Endothelial cell of umbilical vein (primary cell): Measurements from ENCODE around the gene AKT3. TPM values are rescaled to one million over a fixed set of nuclear protein-coding genes. Genes with fewer than 3 reads are reported as not detected.

ENCODE experiments used
- BruUV-seq: library from RNA; stranded (reverse); fragments of 400-500 nt; replicated peaks from 2 replicates; lab custom pipeline; 2021; lab: Mats Ljungman, UMichigan
- CTCF ChIA-PET: fragments of 300-600, 350-600 bp; sonication (Branson Sonifier 250); formaldehyde crosslinking; loops from one replicate; lab custom pipeline; 2021; ENCODE audit warnings: antibody characterized with exemption, inconsistent platforms; lab: Charles Lee
- POLR2A ChIA-PET: fragments of 300-600, 350-600 bp; sonication (Branson Sonifier 250); formaldehyde crosslinking; loops from one replicate; lab custom pipeline; 2021; ENCODE audit warnings: antibody characterized with exemption, inconsistent platforms; lab: Charles Lee
- DNase-seq: peaks from one replicate; pipeline ENCODE4 v3.0.0-alpha.2; 2011; ENCODE audit warnings: low read depth, low spot score
- FAIRE-seq: peaks from 2 replicates; lab custom pipeline; 2011; peaks lifted over from hg19 to GRCh38; lab: Jason Lieb, UNC
- H2AFZ ChIP-seq: 2 replicates; pipeline ENCODE4 v1.6.0; 2012; ENCODE audit warnings: low read depth, low read length, control low read depth, inconsistent platforms
- H3K27ac ChIP-seq: 2 replicates; pipeline ENCODE4 v1.5.1; 2011; ENCODE audit warnings: low read depth, mild to moderate bottlenecking, control low read depth, low read length, moderate library complexity; ENCODE audit not compliant: insufficient read depth
- H3K27me3 ChIP-seq, 2 experiments: 2 replicates each; pipeline versions ENCODE4 v1.6.0 to v1.6.1; 2011; ENCODE audit warnings: low read length in 2 of 2, mixed read lengths in 1 of 2; ENCODE audit not compliant: control insufficient read depth in 2 of 2, insufficient read depth in 2 of 2
- H3K36me3 ChIP-seq, 2 experiments: 2 replicates in 1 of 2; 3 replicates in 1 of 2; pipeline ENCODE4 v1.5.1; 2011; ENCODE audit warnings: low read length in 2 of 2, mild to moderate bottlenecking in 1 of 2, moderate library complexity in 1 of 2; ENCODE audit not compliant: control insufficient read depth in 2 of 2, insufficient read depth in 2 of 2; ENCODE audit errors: extremely low read depth in 1 of 2
- H3K4me1 ChIP-seq: 3 replicates; pipeline ENCODE4 v1.5.1; 2011; ENCODE audit warnings: mild to moderate bottlenecking, low read length; ENCODE audit not compliant: control insufficient read depth, insufficient read depth; ENCODE audit errors: extremely low read depth
- H3K4me2 ChIP-seq: 2 replicates; pipeline ENCODE4 v1.6.1; 2011; ENCODE audit warnings: low read length, control low read depth, mixed read lengths; ENCODE audit not compliant: insufficient read depth
- H3K4me3 ChIP-seq, 3 experiments: fragments of 200-600 bp in 1 of 3; sonication (generic), shearing (Covaris generic) in 1 of 3; replicated peaks in 1 of 3; 2 replicates each; pipeline ENCODE4 v1.5.1; 2011 to 2016; ENCODE audit warnings: control low read depth in 3 of 3, low read length in 3 of 3, mild to moderate bottlenecking in 2 of 3, inconsistent platforms in 1 of 3, low read depth in 1 of 3, moderate library complexity in 1 of 3; ENCODE audit not compliant: insufficient read depth in 1 of 3
- H3K79me2 ChIP-seq: 2 replicates; pipeline ENCODE4 v1.6.0; 2012; ENCODE audit warnings: low read length, inconsistent platforms; ENCODE audit not compliant: control insufficient read depth, insufficient read depth
- H3K9ac ChIP-seq: replicated peaks from 2 replicates; pipeline ENCODE3; 2011; ENCODE audit warnings: low read length, control low read depth; ENCODE audit not compliant: insufficient read depth; ENCODE audit errors: extremely low read depth
- H3K9me1 ChIP-seq: replicated peaks from 3 replicates; pipeline ENCODE4 v1.6.0; 2011; ENCODE audit warnings: mild to moderate bottlenecking, low read length; ENCODE audit not compliant: control insufficient read depth, insufficient read depth; ENCODE audit errors: extremely low read depth
- H3K9me3 ChIP-seq: replicated peaks from 2 replicates; pipeline ENCODE4 v1.5.1; 2012; ENCODE audit warnings: low read length, inconsistent platforms; ENCODE audit not compliant: control insufficient read depth, insufficient read depth
- H4K20me1 ChIP-seq: replicated peaks from 2 replicates; pipeline ENCODE3; 2011; ENCODE audit warnings: mild to moderate bottlenecking, low read length; ENCODE audit not compliant: control insufficient read depth, insufficient read depth; ENCODE audit errors: extremely low read depth
- CTCF ChIP-seq, 2 donors: IDR thresholded peaks; 1 replicate in 1 of 2; 2 replicates in 1 of 2; pipeline ENCODE4 v1.5.1; 2011; ENCODE audit warnings: low read length in 2 of 2, mild to moderate bottlenecking in 2 of 2, moderate library complexity in 2 of 2, control low read depth in 1 of 2, inconsistent platforms in 1 of 2, low read depth in 1 of 2; ENCODE audit not compliant: insufficient read depth in 1 of 2; ENCODE audit errors: extremely low read depth in 1 of 2
- FOS ChIP-seq: IDR thresholded peaks from 2 replicates; pipeline ENCODE4 v1.6.1; 2011; ENCODE audit warnings: mild to moderate bottlenecking, low read length, moderate library complexity, borderline replicate concordance; ENCODE audit not compliant: insufficient read depth
- JUN ChIP-seq: IDR thresholded peaks from 2 replicates; pipeline ENCODE4 v1.6.1; 2011; ENCODE audit warnings: borderline replicate concordance, low read depth; ENCODE audit not compliant: insufficient read length, insufficient read depth
- MAX ChIP-seq: IDR thresholded peaks from 2 replicates; pipeline ENCODE4 v1.6.1; 2011; ENCODE audit not compliant: insufficient read depth, insufficient read length
- MYC ChIP-seq: IDR thresholded peaks from one replicate; pipeline ENCODE4 v1.6.1; 2011; ENCODE audit warnings: mild to moderate bottlenecking, low read depth, low read length
- POLR2A ChIP-seq: IDR thresholded peaks from 2 replicates; pipeline ENCODE4 v1.6.1; 2012; ENCODE audit warnings: low read depth, mild to moderate bottlenecking, control low read depth, low read length
- POLR2AphosphoS5 ChIP-seq: IDR thresholded peaks from 2 replicates; pipeline ENCODE4 v1.6.1; 2012; ENCODE audit warnings: low read depth, mild to moderate bottlenecking, control low read depth, low read length, moderate library complexity; ENCODE audit not compliant: insufficient read depth
- dilution Hi-C: fragments of 300-500 bp; cut with MboI; formaldehyde crosslinking; loops from one replicate; pipeline ENCODE4 v1.15.0; 2019; ENCODE audit warnings: low sequenced_read_pairs; ENCODE audit not compliant: extremely low pct_ligation_motif_present
- intact Hi-C: fragments of 100-400 bp; cut with micrococcal nuclease; formaldehyde crosslinking; loops from one replicate; pipeline ENCODE4 v1.10.0; 2022
- polyA plus RNA-seq, 4 experiments: library from polyadenylated mRNA; depleted of rRNA in 3 of 4; stranded (reverse) in 3 of 4; unstranded in 1 of 4; fragments of >200 nt; gene quantifications; 2 replicates each; pipeline versions ENCODE4 v1.2.1 to v1.2.3, GENCODE V29; 2011 to 2012; ENCODE audit warnings: missing spikeins in 1 of 4
- total RNA-seq: library from RNA; stranded (reverse); gene quantifications from 2 replicates; pipeline ENCODE4 v1.2.3, GENCODE V29; 2021

AKT3 gene
- total and polyA plus RNA-seq, 2 donors (not counting 3 experiments of a cell fraction or from before 2014, with no cell fraction given): 20.6 to 97.1 TPM

- ChIA-PET CTCF (interaction anchor here (0.6 to 1.2 kb wide), 2 partner anchors 31 to 739 kb away, joined by 3 read pairs; no protein-coding TSS in a partner anchor), POLR2A (no interaction called here)
- no peaks in the 10 kb centered on the region for H3K79me2 ChIP-seq
- no peak overlapping the region for H3K4me2 ChIP-seq
- H3K36me3 ChIP-seq: no peaks in the 10 kb centered on the region
- no peak overlapping the region for H3K27ac ChIP-seq
- no peaks in the 10 kb centered on the region for H3K9me1 ChIP-seq
- no peaks in the 10 kb centered on the region for H3K27me3 ChIP-seq
- no TSS peak for BruUV-seq
- TF ChIP-seq MAX: no peak
- TF ChIP-seq JUN: no peak
- dilution Hi-C loops: no loop called here
- no peaks in the 10 kb centered on the region for H3K4me1 ChIP-seq
- FAIRE-seq: no peak
- H4K20me1 ChIP-seq: no peaks in the 10 kb centered on the region
- no peak overlapping the region for H3K9ac ChIP-seq
- intact Hi-C loops: no loop called here
- no peak for DNase-seq
- no peaks in the 10 kb centered on the region for H3K9me3 ChIP-seq
- no peak overlapping the region for H2AFZ ChIP-seq
- no peak overlapping the region for H3K4me3 ChIP-seq
Measured at GRCh38 chr1:243440406-243440805, 409.6 kb downstream of the AKT3 start.

DNA sequence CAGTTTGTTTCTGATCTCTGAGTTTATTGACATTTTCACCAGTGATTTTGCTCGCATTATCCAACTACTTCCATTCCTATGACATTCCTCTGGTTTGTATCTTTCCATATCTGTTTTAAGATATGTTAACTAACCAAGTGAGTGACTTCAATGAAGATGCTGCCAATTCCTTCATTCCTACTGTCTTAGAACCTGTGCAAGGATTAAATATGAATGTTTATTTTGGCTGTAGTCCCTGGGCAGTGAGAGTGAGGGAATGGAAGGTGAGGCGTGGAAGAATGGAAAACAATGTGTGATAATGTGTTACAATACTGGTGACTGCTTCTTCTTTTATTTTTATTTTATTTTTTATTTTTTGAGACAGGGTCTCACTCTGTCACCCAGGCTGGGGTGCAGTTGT, 411.2 kb downstream of the AKT3 start:
- dilution Hi-C loops: no loop called here
- no peak overlapping the region for H2AFZ ChIP-seq
- H3K27me3 ChIP-seq: no peaks in the 10 kb centered on the region
- no peak overlapping the region for H3K27ac ChIP-seq
- intact Hi-C loops: no loop called here
- H3K79me2 ChIP-seq: no peaks in the 10 kb centered on the region
- no peaks in the 10 kb centered on the region for H3K9me1 ChIP-seq
- no peaks in the 10 kb centered on the region for H3K4me1 ChIP-seq
- ChIA-PET CTCF (no interaction called here), POLR2A (no interaction called here)
- BruUV-seq: no TSS peak
- H4K20me1 ChIP-seq: no peaks in the 10 kb centered on the region
- no peaks in the 10 kb centered on the region for H3K9me3 ChIP-seq
- no peak overlapping the region for H3K9ac ChIP-seq
- FAIRE-seq (no peak), DNase-seq (no peak)
- H3K4me2 ChIP-seq: no peak overlapping the region
- no peak for TF ChIP-seq FOS
- TF ChIP-seq JUN: no peak
- no peak for TF ChIP-seq POLR2AphosphoS5
- no peak for TF ChIP-seq POLR2A
- no peak for TF ChIP-seq CTCF (IDR thresholded peaks at IDR 0.05; ENCODE audit: extremely low read depth in 1 of 2, insufficient read depth in 1 of 2, low read depth in 1 of 2, low read length in 2 of 2)
- no peak for TF ChIP-seq MYC
- TF ChIP-seq MAX: no peak
- no peak overlapping the region for H3K4me3 ChIP-seq
- H3K36me3 ChIP-seq: no peaks in the 10 kb centered on the region
